GM19023 (cell line): Measurements from ENCODE around the gene CHST10.
"Not testable (repeated sequence)": the region's sequence is repeated elsewhere in the genome, so short reads cannot be mapped to it uniquely, and the experiment has no call there.

Source experiments
- ATAC-seq: cut with Tn5 transposase; IDR thresholded peaks from one replicate; pipeline ENCODE4 v1.9.1; 2021; ENCODE audit warnings: mild to moderate bottlenecking, moderate library complexity; ENCODE audit not compliant: unreplicated experiment

Gene CHST10

GRCh38 chr2:100416935-100417710 lies at the start of gene CHST10:
Gene CHST10 (minus strand): TSS chr2:100417668. CDS start chr2:100406675, 10,993 bp downstream.
- peak; percentile 90 for ATAC-seq

- no peak for ATAC-seq
These were observed 43.5 kb upstream of the CHST10 start for GRCh38 chr2:100460904-100461530.

- not testable (repeated sequence) for ATAC-seq
These were observed 38.9 kb upstream of the CHST10 start for GRCh38 chr2:100456357-100456756.

GRCh38 chr2:100453853-100454252 lies 36.4 kb upstream of the CHST10 start:
- no peak for ATAC-seq

GRCh38 chr2:100451734-100452133 lies 34.3 kb upstream of the CHST10 start:
- no peak for ATAC-seq

- ATAC-seq, result no peak
These were observed 33.6 kb upstream of the CHST10 start for GRCh38 chr2:100451092-100451491.

GRCh38 chr2:100446696-100447095 lies 29.2 kb upstream of the CHST10 start:
- no peak for ATAC-seq

- ATAC-seq, result no peak
These were observed 20.3 kb upstream of the CHST10 start for GRCh38 chr2:100437751-100438150.

GRCh38 chr2:100429726-100430125 lies 12.3 kb upstream of the CHST10 start:
- no peak for ATAC-seq

GRCh38 chr2:100427627-100428258 lies 10.3 kb upstream of the CHST10 start:
- ATAC-seq, result no peak

GRCh38 chr2:100427111-100427510 lies 9.6 kb upstream of the CHST10 start:
- ATAC-seq, result no peak

GRCh38 chr2:100426384-100426720 lies 8.9 kb upstream of the CHST10 start:
- ATAC-seq, result no peak

- ATAC-seq, result no peak
These were observed 8.3 kb upstream of the CHST10 start for GRCh38 chr2:100425573-100426383.

- no peak for ATAC-seq
These were observed 7.6 kb upstream of the CHST10 start for GRCh38 chr2:100425107-100425506.

- ATAC-seq, result no peak
These were observed 6.9 kb upstream of the CHST10 start for GRCh38 chr2:100424277-100424875.

GRCh38 chr2:100423631-100424030 lies 6.2 kb upstream of the CHST10 start:
- ATAC-seq, result no peak

GRCh38 chr2:100422320-100423055 lies 5.0 kb upstream of the CHST10 start:
- no peak for ATAC-seq

GRCh38 chr2:100419915-100420314 lies 2.4 kb upstream of the CHST10 start:
- ATAC-seq, result no peak

- ATAC-seq, result no peak
These were observed 1.0 kb upstream of the CHST10 start for GRCh38 chr2:100418406-100418962.

- no peak for ATAC-seq
These were observed 250 bp upstream of the CHST10 start for GRCh38 chr2:100417711-100418124.
